Measurements from ENCODE around the gene RNF5.

Gene RNF5

DNA sequence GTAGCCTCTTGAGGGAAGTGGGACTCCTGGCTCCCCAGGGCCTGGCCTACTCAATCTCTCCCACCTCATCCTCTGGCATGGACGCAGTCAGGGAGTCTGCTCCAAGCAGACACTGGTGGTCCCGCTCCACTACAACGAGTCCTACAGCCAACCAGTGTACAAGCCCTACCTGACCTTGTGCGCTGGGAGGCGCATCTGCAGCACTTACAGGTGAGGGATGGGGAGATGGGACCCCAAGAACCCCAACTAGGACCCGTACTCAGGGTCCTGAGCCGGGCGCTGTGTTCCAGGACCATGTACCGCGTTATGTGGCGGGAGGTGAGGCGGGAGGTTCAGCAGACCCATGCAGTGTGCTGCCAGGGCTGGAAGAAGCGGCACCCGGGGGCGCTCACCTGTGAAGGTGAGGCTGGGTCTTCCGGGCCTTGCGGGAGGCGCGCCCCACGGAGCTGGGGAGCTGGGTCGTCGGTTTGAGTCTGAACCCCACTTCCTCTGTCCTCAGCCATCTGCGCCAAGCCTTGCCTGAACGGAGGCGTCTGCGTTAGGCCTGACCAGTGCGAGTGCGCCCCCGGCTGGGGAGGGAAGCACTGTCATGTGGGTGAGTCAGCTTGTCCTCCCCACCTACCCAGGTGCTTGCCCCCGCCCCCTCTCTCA lies 11.7 kb upstream of the RNF5 start:
- Histone ChIP-seq H3K9me3 (ENCODE audit: control insufficient read depth, low read length) (no peaks in the 10 kb centered on the region), H3K27me3 (ENCODE audit: control insufficient read depth, insufficient read depth, low read length, poor library complexity, severe bottlenecking) (no peaks in the 10 kb centered on the region), H3K4me3 (ENCODE audit: insufficient read depth, low read depth, low read length) (no peak overlapping the region), H3K4me1 (ENCODE audit: control insufficient read depth, insufficient read depth, low read length) (peaks cover 34% of the 10 kb centered on the region), H3K36me3 (ENCODE audit: control insufficient read depth, insufficient read depth, low read length) (peaks cover 26% of the 10 kb centered on the region), H3K27ac (ENCODE audit: insufficient read depth, low read depth, low read length, poor library complexity, severe bottlenecking) (peak overlapping the region; percentile 3)
- WGBS, 2 experiments, result 93 to 94% methylated on average over 30 of the region's 30 CpGs

DNA sequence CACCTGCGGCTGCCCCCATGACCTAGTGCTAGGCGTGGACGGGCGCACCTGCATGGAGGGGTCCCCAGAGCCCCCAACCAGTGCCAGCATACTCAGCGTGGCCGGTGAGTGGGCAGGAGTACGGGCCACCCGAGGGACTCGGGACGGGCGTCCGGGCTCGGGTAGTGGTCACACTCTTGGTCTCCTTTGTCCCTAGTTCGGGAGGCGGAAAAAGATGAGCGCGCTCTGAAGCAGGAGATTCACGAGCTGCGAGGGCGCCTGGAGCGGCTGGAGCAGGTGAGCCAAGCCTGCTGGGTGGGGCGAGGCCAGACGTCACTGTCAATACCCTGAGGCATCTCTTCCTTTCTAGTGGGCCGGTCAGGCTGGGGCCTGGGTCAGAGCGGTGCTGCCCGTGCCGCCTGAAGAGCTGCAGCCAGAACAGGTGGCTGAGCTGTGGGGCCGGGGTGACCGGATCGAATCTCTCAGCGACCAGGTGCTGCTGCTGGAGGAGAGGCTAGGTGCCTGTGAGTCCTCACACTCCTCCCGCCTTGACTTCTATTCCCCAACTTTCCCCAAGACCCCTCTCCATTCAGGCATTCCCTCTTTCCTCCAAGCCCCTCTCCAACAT lies 10.9 kb upstream of the RNF5 start:
- no peak overlapping the region for H3K4me3 ChIP-seq (ENCODE audit: insufficient read depth, low read depth, low read length)
- H3K36me3 ChIP-seq (ENCODE audit: control insufficient read depth, insufficient read depth, low read length), result peaks cover 28% of the 10 kb centered on the region
- H3K9me3 ChIP-seq (ENCODE audit: control insufficient read depth, low read length), result no peaks in the 10 kb centered on the region
- peak overlapping the region; percentile 50 for H3K27ac ChIP-seq (ENCODE audit: insufficient read depth, low read depth, low read length, poor library complexity, severe bottlenecking)
- 95% methylated on average over 32 of the region's 32 CpGs for WGBS, 2 experiments
- H3K4me1 ChIP-seq (ENCODE audit: control insufficient read depth, insufficient read depth, low read length), result peaks cover 34% of the 10 kb centered on the region
- no peaks in the 10 kb centered on the region for H3K27me3 ChIP-seq (ENCODE audit: control insufficient read depth, insufficient read depth, low read length, poor library complexity, severe bottlenecking)

DNA sequence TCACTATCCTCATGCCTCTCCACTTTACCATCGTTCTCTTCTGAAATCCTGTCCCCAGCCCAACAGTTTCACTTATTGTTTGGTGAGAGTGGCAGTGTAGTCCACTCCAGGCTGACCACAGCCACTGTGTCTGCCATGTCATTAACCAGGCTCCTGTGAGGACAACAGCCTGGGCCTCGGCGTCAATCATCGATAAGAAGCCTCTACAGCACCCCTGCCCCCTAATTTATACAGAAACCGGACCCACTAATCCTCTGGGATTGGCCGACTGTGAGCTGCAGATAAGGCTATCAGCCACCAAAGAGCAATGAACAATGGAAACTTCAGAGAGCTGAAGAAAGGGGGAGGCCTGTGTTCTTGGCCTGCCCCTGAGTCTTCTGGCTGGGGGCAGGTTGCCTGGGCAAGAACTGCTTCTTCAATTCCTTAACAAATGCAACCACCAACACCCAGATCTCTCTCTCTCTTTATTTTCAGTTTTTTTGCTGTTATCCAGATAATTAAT lies 10.4 kb upstream of the RNF5 start:
- no peak overlapping the region for H3K4me3 ChIP-seq (ENCODE audit: insufficient read depth, low read depth, low read length)
- peaks cover 28% of the 10 kb centered on the region for H3K36me3 ChIP-seq (ENCODE audit: control insufficient read depth, insufficient read depth, low read length)
- 87 to 89% methylated on average over 6 of the region's 6 CpGs for WGBS, 2 experiments
- peaks cover 34% of the 10 kb centered on the region for H3K4me1 ChIP-seq (ENCODE audit: control insufficient read depth, insufficient read depth, low read length)
- H3K9me3 ChIP-seq (ENCODE audit: control insufficient read depth, low read length), result no peaks in the 10 kb centered on the region
- no peaks in the 10 kb centered on the region for H3K27me3 ChIP-seq (ENCODE audit: control insufficient read depth, insufficient read depth, low read length, poor library complexity, severe bottlenecking)
- peak overlapping the region; percentile 50 for H3K27ac ChIP-seq (ENCODE audit: insufficient read depth, low read depth, low read length, poor library complexity, severe bottlenecking)

DNA sequence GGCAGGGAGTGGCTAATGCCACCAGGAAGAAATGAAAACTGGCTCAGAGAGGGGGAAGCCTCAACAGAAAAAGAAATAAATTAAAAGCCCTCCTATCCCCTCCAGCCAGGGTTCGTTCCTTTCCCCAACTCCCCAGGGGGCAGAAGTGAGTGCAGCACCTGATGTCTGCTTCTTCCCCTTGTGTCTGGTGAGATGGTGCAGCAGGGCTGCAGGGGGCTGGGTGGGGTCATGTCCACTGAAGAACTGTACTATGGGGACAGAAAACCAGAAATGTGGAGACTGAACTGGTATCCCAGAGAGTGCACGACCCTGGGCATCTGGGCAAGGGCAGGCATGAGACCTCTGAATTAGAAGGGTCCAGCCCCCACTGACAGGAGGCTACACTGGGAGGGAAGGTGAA lies 9.9 kb upstream of the RNF5 start:
- Histone ChIP-seq H3K36me3 (ENCODE audit: control insufficient read depth, insufficient read depth, low read length) (peaks cover 28% of the 10 kb centered on the region), H3K4me3 (ENCODE audit: insufficient read depth, low read depth, low read length) (no peak overlapping the region), H3K9me3 (ENCODE audit: control insufficient read depth, low read length) (no peaks in the 10 kb centered on the region), H3K4me1 (ENCODE audit: control insufficient read depth, insufficient read depth, low read length) (peaks cover 36% of the 10 kb centered on the region), H3K27me3 (ENCODE audit: control insufficient read depth, insufficient read depth, low read length, poor library complexity, severe bottlenecking) (no peaks in the 10 kb centered on the region), H3K27ac (ENCODE audit: insufficient read depth, low read depth, low read length, poor library complexity, severe bottlenecking) (peak overlapping the region; percentile 6)
- WGBS, 2 experiments, result 75 to 87% methylated on average over 2 of the region's 2 CpGs

DNA sequence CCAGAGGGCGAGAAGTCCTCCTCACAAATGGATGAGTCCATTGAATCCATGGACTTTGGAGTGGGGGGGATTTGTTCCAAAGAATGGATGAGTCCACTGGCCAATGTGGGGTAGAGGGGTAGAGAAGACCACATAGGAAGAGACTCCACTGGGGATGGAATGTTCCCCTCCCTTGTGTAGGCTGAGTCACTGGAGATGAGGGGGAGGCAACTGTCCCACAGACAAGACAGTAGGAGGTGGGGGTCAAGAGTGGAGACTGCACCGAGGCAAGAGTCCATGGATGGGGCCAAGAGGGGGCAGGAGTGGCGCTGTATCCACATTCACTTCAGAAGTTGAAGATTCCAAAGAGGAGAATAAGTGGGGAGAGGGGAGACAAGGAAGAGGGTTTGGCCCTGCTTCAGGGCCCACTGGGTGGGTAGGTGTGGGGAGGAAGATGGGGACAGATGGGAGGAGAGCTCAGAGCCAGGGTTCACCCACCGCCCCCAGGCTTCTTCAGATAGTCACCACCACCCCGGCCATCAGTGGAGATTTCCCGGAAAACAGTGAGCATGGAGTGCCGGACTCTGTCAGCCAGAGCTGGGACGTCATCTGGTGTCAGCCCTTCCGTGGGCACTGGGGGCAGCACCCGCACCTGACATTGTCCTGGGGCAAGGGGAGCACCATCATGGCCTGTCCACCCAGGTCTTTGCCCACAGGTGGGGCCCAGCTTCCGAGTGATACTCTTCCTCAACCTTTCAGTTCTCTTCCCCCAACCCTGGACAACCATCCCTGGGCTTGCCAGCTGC lies 9.2 kb upstream of the RNF5 start:
- no peak overlapping the region for H3K27ac ChIP-seq (ENCODE audit: insufficient read depth, low read depth, low read length, poor library complexity, severe bottlenecking)

DNA sequence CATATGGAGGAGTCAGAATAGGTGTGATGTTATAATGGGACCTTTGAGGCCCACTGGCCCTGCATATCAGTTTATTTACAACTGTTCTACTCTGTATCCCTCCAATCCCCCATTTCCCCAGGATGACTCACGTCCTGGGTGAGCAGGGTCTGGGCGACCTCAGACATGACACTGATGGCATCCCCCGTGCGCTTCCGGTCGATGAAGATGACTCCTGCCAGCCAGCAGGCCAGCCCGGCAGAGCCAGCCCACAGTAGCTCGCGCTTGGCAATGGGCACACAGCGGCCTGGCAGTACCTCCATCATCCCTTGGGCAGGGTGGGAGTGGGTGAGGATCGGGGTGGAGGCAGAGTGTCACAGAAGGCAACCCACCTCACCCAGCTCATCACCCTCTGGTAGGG lies 7.9 kb upstream of the RNF5 start:
- Histone ChIP-seq H3K4me1 (ENCODE audit: control insufficient read depth, insufficient read depth, low read length) (peaks cover 30% of the 10 kb centered on the region), H3K27me3 (ENCODE audit: control insufficient read depth, insufficient read depth, low read length, poor library complexity, severe bottlenecking) (no peaks in the 10 kb centered on the region), H3K4me3 (ENCODE audit: insufficient read depth, low read depth, low read length) (no peak overlapping the region), H3K9me3 (ENCODE audit: control insufficient read depth, low read length) (no peaks in the 10 kb centered on the region), H3K27ac (ENCODE audit: insufficient read depth, low read depth, low read length, poor library complexity, severe bottlenecking) (no peak overlapping the region), H3K36me3 (ENCODE audit: control insufficient read depth, insufficient read depth, low read length) (peaks cover 28% of the 10 kb centered on the region)
- WGBS, 2 experiments, result 96% methylated on average over 11 of the region's 11 CpGs

More for the DNA sequence above, 9.2 kb upstream of the RNF5 start:
- Histone ChIP-seq H3K4me1 (ENCODE audit: control insufficient read depth, insufficient read depth, low read length) (peaks cover 31% of the 10 kb centered on the region), H3K9me3 (ENCODE audit: control insufficient read depth, low read length) (no peaks in the 10 kb centered on the region), H3K27me3 (ENCODE audit: control insufficient read depth, insufficient read depth, low read length, poor library complexity, severe bottlenecking) (no peaks in the 10 kb centered on the region), H3K4me3 (ENCODE audit: insufficient read depth, low read depth, low read length) (no peak overlapping the region), H3K36me3 (ENCODE audit: control insufficient read depth, insufficient read depth, low read length) (peaks cover 28% of the 10 kb centered on the region)
- WGBS, 2 experiments, result 94 to 95% methylated on average over 11 of the region's 11 CpGs

DNA sequence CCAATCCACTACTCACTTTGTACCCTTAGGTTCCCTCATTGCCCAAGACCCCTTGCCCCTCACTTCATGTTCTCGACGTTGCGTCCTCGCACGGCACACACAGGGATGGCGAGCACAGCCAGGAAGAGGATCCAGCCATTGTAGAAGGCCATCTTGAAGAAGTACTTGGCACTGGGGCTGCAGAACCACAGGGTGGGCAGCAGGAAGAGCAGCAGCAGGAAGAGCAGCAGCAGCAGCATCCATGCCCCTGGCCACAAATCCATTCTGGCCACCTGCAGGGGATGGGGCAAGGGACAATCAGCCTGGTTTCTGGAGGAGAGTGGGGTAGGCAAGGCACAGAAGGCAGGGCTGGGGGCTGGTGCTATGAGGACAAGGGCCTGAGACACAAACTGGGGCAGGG lies 7.0 kb upstream of the RNF5 start:
- WGBS, 2 experiments, result 91 to 94% methylated on average over 6 of the region's 6 CpGs
- Histone ChIP-seq H3K27ac (ENCODE audit: insufficient read depth, low read depth, low read length, poor library complexity, severe bottlenecking) (no peak overlapping the region), H3K4me3 (ENCODE audit: insufficient read depth, low read depth, low read length) (no peak overlapping the region), H3K36me3 (ENCODE audit: control insufficient read depth, insufficient read depth, low read length) (peaks cover 28% of the 10 kb centered on the region), H3K4me1 (ENCODE audit: control insufficient read depth, insufficient read depth, low read length) (peaks cover 30% of the 10 kb centered on the region), H3K9me3 (ENCODE audit: control insufficient read depth, low read length) (no peaks in the 10 kb centered on the region), H3K27me3 (ENCODE audit: control insufficient read depth, insufficient read depth, low read length, poor library complexity, severe bottlenecking) (no peaks in the 10 kb centered on the region)

DNA sequence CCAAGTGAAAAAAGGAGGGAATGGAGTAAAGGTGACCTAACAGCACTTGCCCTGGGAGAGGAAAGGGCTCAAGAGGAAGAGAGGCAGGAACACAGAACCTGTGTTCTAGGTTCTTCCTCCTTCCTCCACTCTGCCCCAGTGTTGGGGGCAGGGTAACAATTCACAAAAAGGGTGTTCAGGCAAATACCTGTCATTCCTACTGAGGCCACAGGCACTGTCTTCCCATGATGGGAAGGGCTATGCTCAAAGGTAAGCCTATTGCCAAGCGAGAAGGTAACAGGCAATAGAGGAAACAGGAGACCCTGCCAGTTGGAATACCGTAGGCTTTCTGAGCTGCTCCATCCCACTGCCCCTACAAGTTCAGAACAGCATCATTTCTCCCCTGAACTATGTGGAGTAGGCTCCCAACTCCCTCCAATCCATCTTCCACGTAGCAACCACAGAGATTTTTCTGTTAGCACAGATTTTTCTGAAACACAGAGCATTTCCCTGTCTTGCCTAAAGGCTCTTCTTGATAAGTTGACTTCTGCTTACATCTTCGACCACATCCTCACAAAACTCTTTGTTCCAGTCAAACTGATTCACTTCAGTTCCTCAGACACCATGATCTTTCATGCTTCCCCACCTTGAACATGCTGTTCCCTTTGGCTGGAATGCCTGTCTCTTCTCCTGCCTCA lies 5.0 kb upstream of the RNF5 start:
- H3K9me3 ChIP-seq (ENCODE audit: control insufficient read depth, low read length), result no peaks in the 10 kb centered on the region
- WGBS, 2 experiments, result 79 to 85% methylated on average over 4 of the region's 4 CpGs
- peaks cover 22% of the 10 kb centered on the region for H3K4me1 ChIP-seq (ENCODE audit: control insufficient read depth, insufficient read depth, low read length)
- H3K4me3 ChIP-seq (ENCODE audit: insufficient read depth, low read depth, low read length), result no peak overlapping the region
- no peaks in the 10 kb centered on the region for H3K27me3 ChIP-seq (ENCODE audit: control insufficient read depth, insufficient read depth, low read length, poor library complexity, severe bottlenecking)
- no peak overlapping the region for H3K27ac ChIP-seq (ENCODE audit: insufficient read depth, low read depth, low read length, poor library complexity, severe bottlenecking)
- H3K36me3 ChIP-seq (ENCODE audit: control insufficient read depth, insufficient read depth, low read length), result peaks cover 27% of the 10 kb centered on the region

DNA sequence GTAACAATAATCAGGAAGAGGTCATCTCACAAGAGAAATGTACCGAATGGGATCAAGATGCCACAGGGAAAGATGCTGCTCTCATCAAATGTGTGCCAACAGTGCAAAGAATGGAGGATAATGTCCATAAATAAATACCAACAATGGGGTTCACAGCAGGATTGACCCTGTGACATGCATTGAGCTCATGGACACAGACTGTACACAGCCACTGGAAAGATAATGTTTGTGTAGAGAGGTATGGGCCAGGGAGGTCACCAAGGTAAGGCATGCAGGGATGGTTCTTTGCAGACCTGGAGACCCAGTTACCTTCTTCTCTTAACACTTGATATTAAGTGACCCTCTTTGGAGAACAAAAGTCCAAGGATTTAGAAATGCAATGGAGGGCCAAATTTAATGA lies 3.8 kb upstream of the RNF5 start:
- Histone ChIP-seq H3K4me3 (ENCODE audit: insufficient read depth, low read depth, low read length) (peak overlapping the region; percentile 98), H3K27ac (ENCODE audit: insufficient read depth, low read depth, low read length, poor library complexity, severe bottlenecking) (no peak overlapping the region), H3K9me3 (ENCODE audit: control insufficient read depth, low read length) (no peaks in the 10 kb centered on the region), H3K4me1 (ENCODE audit: control insufficient read depth, insufficient read depth, low read length) (peaks cover 21% of the 10 kb centered on the region), H3K36me3 (ENCODE audit: control insufficient read depth, insufficient read depth, low read length) (peaks cover 19% of the 10 kb centered on the region), H3K27me3 (ENCODE audit: control insufficient read depth, insufficient read depth, low read length, poor library complexity, severe bottlenecking) (no peaks in the 10 kb centered on the region)
- 95% methylated on average over 1 of the region's 1 CpG for WGBS, 2 experiments

DNA sequence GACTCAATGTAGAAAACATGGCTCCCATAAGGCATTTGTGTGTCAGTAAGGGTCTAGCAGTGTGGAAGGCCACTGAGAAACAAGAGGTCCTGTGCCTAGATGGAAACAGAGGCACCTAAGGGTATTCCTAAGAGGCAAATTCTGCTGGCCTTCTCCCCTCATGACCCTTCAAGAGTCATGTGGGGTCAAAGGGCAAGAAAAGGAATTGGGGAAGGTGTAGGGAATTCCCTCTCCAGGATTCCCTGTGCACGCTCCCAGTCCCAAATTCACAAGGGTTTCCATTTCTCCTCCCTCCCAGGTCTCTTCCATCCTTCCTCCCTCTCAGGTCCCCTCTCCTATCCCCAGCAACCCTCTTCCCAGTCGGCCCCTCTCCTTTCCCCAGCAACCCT lies 2.9 kb upstream of the RNF5 start:
- no peak overlapping the region for H3K27ac ChIP-seq (ENCODE audit: insufficient read depth, low read depth, low read length, poor library complexity, severe bottlenecking)
- H3K36me3 ChIP-seq (ENCODE audit: control insufficient read depth, insufficient read depth, low read length), result peaks cover 12% of the 10 kb centered on the region
- peaks cover 25% of the 10 kb centered on the region for H3K4me1 ChIP-seq (ENCODE audit: control insufficient read depth, insufficient read depth, low read length)
- no peaks in the 10 kb centered on the region for H3K9me3 ChIP-seq (ENCODE audit: control insufficient read depth, low read length)
- WGBS, 2 experiments, result 0 to 3% methylated on average over 2 of the region's 2 CpGs
- H3K27me3 ChIP-seq (ENCODE audit: control insufficient read depth, insufficient read depth, low read length, poor library complexity, severe bottlenecking), result no peaks in the 10 kb centered on the region
- H3K4me3 ChIP-seq (ENCODE audit: insufficient read depth, low read depth, low read length), result peak overlapping the region; percentile 98

All from ectodermal cell (in vitro differentiated cells).